Neural cell (in vitro differentiated cells): ENCODE data around the gene VWC2. TPM values are rescaled to one million over a fixed set of nuclear protein-coding genes. Genes with fewer than 3 reads are reported as not detected.

Source experiments
- H2AFZ ChIP-seq: fragments of 200-600, 300-800 bp; sonication (generic), shearing (Covaris generic); 2 replicates; pipeline ENCODE4 v1.6.0; 2014; ENCODE audit warnings: low read depth, mild to moderate bottlenecking, antibody characterized with exemption, low read length, moderate library complexity
- H3F3A ChIP-seq: fragments of 200-600 bp; shearing (Covaris generic); 2 replicates; pipeline ENCODE4 v1.6.1; 2016; ENCODE audit warnings: mild to moderate bottlenecking, moderate library complexity, mixed read lengths, antibody characterized with exemption, low read length; ENCODE audit not compliant: insufficient read depth, poor library complexity, severe bottlenecking
- H3K27ac ChIP-seq: fragments of 200-600, 300-800 bp; sonication (generic), shearing (Covaris generic); 2 replicates; pipeline ENCODE4 v1.5.1; 2014; ENCODE audit warnings: mild to moderate bottlenecking, low read length, moderate library complexity
- H3K27me3 ChIP-seq: fragments of 300-800, 200-600 bp; sonication (generic), shearing (Covaris generic); 2 replicates; pipeline ENCODE4 v1.6.0; 2014; ENCODE audit warnings: mild to moderate bottlenecking, low read depth, low read length, moderate library complexity; ENCODE audit not compliant: insufficient read depth
- H3K36me3 ChIP-seq: fragments of 300-800, 200-600 bp; sonication (generic), shearing (Covaris generic); 2 replicates; pipeline ENCODE4 v1.5.1; 2014; ENCODE audit warnings: mild to moderate bottlenecking, antibody characterized with exemption, low read length, moderate library complexity; ENCODE audit not compliant: insufficient read depth
- H3K4me2 ChIP-seq: fragments of 300-800, 200-600 bp; sonication (generic), shearing (Covaris generic); 2 replicates; pipeline ENCODE4 v1.6.0; 2014; ENCODE audit warnings: mild to moderate bottlenecking, low read length
- H3K4me3 ChIP-seq: fragments of 300-800, 200-600 bp; sonication (generic), shearing (Covaris generic); 2 replicates; pipeline ENCODE4 v1.5.1; 2014; ENCODE audit warnings: mild to moderate bottlenecking, low read length, moderate library complexity
- H3K79me2 ChIP-seq: fragments of 200-600 bp; shearing (Covaris generic); replicated peaks from 2 replicates; pipeline ENCODE4 v1.6.0; 2014; ENCODE audit warnings: mild to moderate bottlenecking, low read length, moderate library complexity; ENCODE audit not compliant: insufficient read depth
- H3K9ac ChIP-seq: fragments of 300-800, 200-600 bp; sonication (generic), shearing (Covaris generic); 2 replicates; pipeline ENCODE4 v1.6.1; 2016; ENCODE audit warnings: mild to moderate bottlenecking, low read length, mixed read lengths
- H3K9me2 ChIP-seq: fragments of 200-600 bp; shearing (Covaris generic); 2 replicates; pipeline ENCODE4 v1.6.1; 2016; ENCODE audit warnings: mild to moderate bottlenecking, low read length, mixed read lengths; ENCODE audit not compliant: insufficient read depth
- H3K9me3 ChIP-seq: fragments of 200-600, 300-800 bp; sonication (generic), shearing (Covaris generic); 2 replicates; pipeline ENCODE4 v1.6.1; 2016; ENCODE audit warnings: mild to moderate bottlenecking, mixed run types, low read length, moderate library complexity, mixed read lengths
- H4K20me1 ChIP-seq: fragments of 200-600 bp; shearing (Covaris generic); 2 replicates; pipeline ENCODE4 v1.6.1; 2016; ENCODE audit warnings: mild to moderate bottlenecking, mixed run types; ENCODE audit not compliant: insufficient read depth
- CTCF ChIP-seq: fragments of 450-650 bp; IDR thresholded peaks from 2 replicates; pipeline ENCODE4 v1.5.1; 2014; ENCODE audit warnings: antibody characterized with exemption, mild to moderate bottlenecking, moderate library complexity; ENCODE audit not compliant: poor library complexity, severe bottlenecking
- EP300 ChIP-seq: fragments of 450-650 bp; conservative IDR thresholded peaks from 2 replicates; pipeline ENCODE4 v1.6.1; 2014; ENCODE audit warnings: antibody characterized with exemption, mild to moderate bottlenecking, moderate library complexity; ENCODE audit not compliant: poor library complexity, severe bottlenecking
- EZH2 ChIP-seq: fragments of 200-600, 300-800 bp; shearing (Covaris generic), sonication (generic); IDR thresholded peaks from 2 replicates; pipeline ENCODE4 v1.6.1; 2014; ENCODE audit warnings: antibody characterized with exemption, low read length, borderline replicate concordance, mild to moderate bottlenecking; ENCODE audit not compliant: insufficient read depth, poor library complexity, severe bottlenecking
- MXI1 ChIP-seq: fragments of 450-650 bp; conservative IDR thresholded peaks from 2 replicates; pipeline ENCODE4 v1.6.1; 2014; ENCODE audit warnings: antibody characterized with exemption, mild to moderate bottlenecking; ENCODE audit not compliant: poor library complexity, severe bottlenecking
- POLR2AphosphoS5 ChIP-seq: IDR thresholded peaks from 2 replicates; pipeline ENCODE4 v1.6.1; 2012
- RAD21 ChIP-seq: fragments of 450-650 bp; conservative IDR thresholded peaks from 2 replicates; pipeline ENCODE4 v1.6.1; 2014; ENCODE audit warnings: antibody characterized with exemption, mild to moderate bottlenecking, moderate library complexity
- REST ChIP-seq: IDR thresholded peaks from 2 replicates; pipeline ENCODE4 v1.6.1; 2012; ENCODE audit warnings: borderline replicate concordance
- SMC3 ChIP-seq: fragments of 450-650 bp; conservative IDR thresholded peaks from 2 replicates; pipeline ENCODE4 v1.6.1; 2014; ENCODE audit warnings: antibody characterized with exemption, mild to moderate bottlenecking, moderate library complexity; ENCODE audit not compliant: poor library complexity
- TAF1 ChIP-seq: IDR thresholded peaks from 2 replicates; pipeline ENCODE4 v1.6.1; 2012; ENCODE audit warnings: low read depth
- polyA plus RNA-seq: library from polyadenylated mRNA; depleted of rRNA; stranded (reverse); fragments of >200 nt; gene quantifications from 2 replicates; pipeline ENCODE4 v1.2.3, GENCODE V29; 2014

Gene VWC2
- polyA plus RNA-seq, 1 donor from 2014 or later, result 4.6 TPM

GRCh38 chr7:49775949-49776443 lies 2.6 kb downstream of the VWC2 start:
- Histone ChIP-seq H4K20me1 (no peaks in the 10 kb centered on the region), H3K36me3 (no peaks in the 10 kb centered on the region), H2AFZ (peak overlapping the region; percentile 16), H3K79me2 (peaks cover 5% of the 10 kb centered on the region), H3K9me2 (no peaks in the 10 kb centered on the region), H3K9ac (peak overlapping the region; percentile 62), H3K4me3 (peak overlapping the region; percentile 85), H3F3A (no peaks in the 10 kb centered on the region), H3K4me2 (no peak overlapping the region), H3K27ac (no peak overlapping the region), H3K27me3 (peaks cover 47% of the 10 kb centered on the region), H3K9me3 (no peaks in the 10 kb centered on the region)
- TF ChIP-seq TAF1, result no peak
- TF ChIP-seq CTCF, result no peak
- TF ChIP-seq POLR2AphosphoS5, result no peak
- peak; percentile 12 for TF ChIP-seq MXI1

- H3K9ac ChIP-seq, result no peak overlapping the region
- no peaks in the 10 kb centered on the region for H3K9me2 ChIP-seq
- H3K27me3 ChIP-seq, result peaks cover 40% of the 10 kb centered on the region
- H3K4me2 ChIP-seq, result no peak overlapping the region
- H3F3A ChIP-seq, result no peaks in the 10 kb centered on the region
- no peaks in the 10 kb centered on the region for H3K9me3 ChIP-seq
- H3K36me3 ChIP-seq, result no peaks in the 10 kb centered on the region
- H3K27ac ChIP-seq, result no peak overlapping the region
- peaks cover 5% of the 10 kb centered on the region for H3K79me2 ChIP-seq
- no peak overlapping the region for H2AFZ ChIP-seq
- no peak for TF ChIP-seq EP300
- TF ChIP-seq EZH2, result no peak
- TF ChIP-seq TAF1, result no peak
- no peak for TF ChIP-seq RAD21
- no peak for TF ChIP-seq MXI1
- peak; percentile 47 for TF ChIP-seq CTCF
- H4K20me1 ChIP-seq, result no peaks in the 10 kb centered on the region
- H3K4me3 ChIP-seq, result peak overlapping the region; percentile 85
Measured at GRCh38 chr7:49776994-49777393, 3.6 kb downstream of the VWC2 start.

GRCh38 chr7:49778731-49779270 lies 5.4 kb downstream of the VWC2 start:
- no peaks in the 10 kb centered on the region for H3F3A ChIP-seq
- H3K79me2 ChIP-seq, result peaks cover 5% of the 10 kb centered on the region
- H3K9me2 ChIP-seq, result no peaks in the 10 kb centered on the region
- peaks cover 29% of the 10 kb centered on the region for H3K27me3 ChIP-seq
- no peak overlapping the region for H3K4me2 ChIP-seq
- no peaks in the 10 kb centered on the region for H3K36me3 ChIP-seq
- no peak for TF ChIP-seq RAD21
- no peak for TF ChIP-seq TAF1
- no peak for TF ChIP-seq POLR2AphosphoS5
- no peak for TF ChIP-seq EP300
- no peak for TF ChIP-seq SMC3
- no peak for TF ChIP-seq MXI1
- no peak for TF ChIP-seq REST
- no peak for TF ChIP-seq CTCF
- TF ChIP-seq EZH2, result no peak
- no peak overlapping the region for H2AFZ ChIP-seq
- no peak overlapping the region for H3K27ac ChIP-seq
- H3K4me3 ChIP-seq, result peak overlapping the region; percentile 85
- H3K9ac ChIP-seq, result no peak overlapping the region
- H4K20me1 ChIP-seq, result no peaks in the 10 kb centered on the region
- H3K9me3 ChIP-seq, result no peaks in the 10 kb centered on the region
